Heart left ventricle (tissue), 16 donors: ENCODE results near the gene DNAJB9. TPM values are rescaled to one million over a fixed set of nuclear protein-coding genes. Genes with fewer than 3 reads are reported as not detected.

ENCODE experiments used
- ATAC-seq, 4 donors: fragments of 200-7000 bp; cut with Tn5 transposase; one replicate each; pipeline ENCODE4 v1.9.1; 2020 to 2022; ENCODE audit warnings: moderate library complexity in 4 of 4, mild to moderate bottlenecking in 3 of 4, moderate number of reproducible peaks in 1 of 4
- DNase-seq, 5 donors: peaks; one replicate each; pipeline ENCODE4 v3.0.0-alpha.2; 2020
- H3K27ac ChIP-seq, 12 donors: fragments of 200-600 bp; sonication (generic) in 4 of 12; one replicate each; pipeline versions ENCODE4 v1.5.0 to v1.8.0; 2016 to 2022; ENCODE audit warnings: mild to moderate bottlenecking in 2 of 12
- H3K27me3 ChIP-seq, 9 donors: fragments of 200-600 bp; sonication (generic) in 2 of 9; one replicate each; pipeline versions ENCODE4 v1.5.1 to v1.8.0; 2016 to 2022; ENCODE audit warnings: mild to moderate bottlenecking in 3 of 9
- H3K36me3 ChIP-seq, 9 donors: fragments of 200-600 bp; sonication (generic) in 2 of 9; one replicate each; pipeline versions ENCODE4 v1.5.0 to v1.8.0; 2018 to 2022; ENCODE audit warnings: mild to moderate bottlenecking in 2 of 9
- H3K4me1 ChIP-seq, 12 donors: fragments of 200-600 bp; sonication (generic) in 4 of 12; one replicate each; pipeline versions ENCODE4 v1.5.0 to v1.8.0; 2016 to 2022; ENCODE audit warnings: mild to moderate bottlenecking in 3 of 12
- H3K4me3 ChIP-seq, 12 donors: fragments of 200-600 bp; sonication (generic) in 4 of 12; one replicate each; pipeline versions ENCODE4 v1.5.0 to v1.8.0; 2017 to 2022; ENCODE audit warnings: mild to moderate bottlenecking in 9 of 12, moderate library complexity in 4 of 12
- H3K9me3 ChIP-seq, 12 donors: fragments of 200-600 bp; sonication (generic) in 4 of 12; one replicate each; pipeline versions ENCODE4 v1.5.0 to v1.8.0; 2016 to 2022; ENCODE audit warnings: mild to moderate bottlenecking in 1 of 12
- CTCF ChIP-seq, 12 donors: fragments of 200-600 bp; sonication (generic) in 4 of 12; IDR thresholded peaks; one replicate each; pipeline versions ENCODE4 v1.5.0 to v1.8.0; 2018 to 2022; ENCODE audit warnings: antibody characterized with exemption in 12 of 12, mild to moderate bottlenecking in 5 of 12
- POLR2A ChIP-seq, 2 donors: fragments of 450-650 bp; IDR thresholded peaks; one replicate each; pipeline ENCODE4 v1.6.1; 2017; ENCODE audit warnings: antibody characterized with exemption in 2 of 2, mild to moderate bottlenecking in 2 of 2, moderate library complexity in 2 of 2
- WGBS, 4 donors: extraction: QIAGEN DNeasy Blood & Tissue Kit in 2 of 4; methylation state at CpG; one replicate each; pipeline versions ENCODE4 v1.1.5 to v1.1.7; 2013 to 2018; 5-methylcytosine and 5-hydroxymethylcytosine counted together
- intact Hi-C, 10 donors: fragments of 100-400 bp; cut with DNase I; formaldehyde crosslinking; loops; one replicate each; pipeline versions ENCODE4 v1.11.1 to v1.14.2; 2022
- long read RNA-seq, 3 donors: library from polyadenylated mRNA; unstranded; transcript quantifications; one replicate each; pipeline ENCODE4 v2.0.0, GENCODE V29; 2020 to 2021
- polyA plus RNA-seq, 2 donors: library from polyadenylated mRNA; stranded (reverse); fragments of 200-250 nt; gene quantifications; one replicate each; pipeline ENCODE4 v1.2.3, GENCODE V29; 2013
- total RNA-seq, 9 donors: library from RNA; depleted of rRNA in 2 of 9; stranded (reverse); fragments of >200 nt in 2 of 9; fragmentation: NEBNext Ultra II Directional in 3 of 9; extraction: Animal tissue kit (Norgen Biotek cat#: 25700) in 3 of 9; gene quantifications; one replicate each; pipeline versions ENCODE4 v1.1.0 to v1.2.4, GENCODE V29; 2016 to 2023
- donor health status: ischemic (EF 13 %, LVEDD 7.1; RV severe dilation, severe dysfunction).
- donor health status: healthy with polysubstance abuse.
- donor health status: DM: no; HTN: yes; CAD: no.
- donor health status: DM: no; HTN: no; CAD: no.
- donor health status: ischemic (EF 25% LVEDD 6.9; RV normal size, moderate dysfunction).
- donor health status: ischemic (EF 25% LVEDD 5.7; RV mildly dilated, moderate dysfunction).
- donor health status: healthy.
- donor health status: DM: yes; HTN: yes; CAD: no.
- donor health status: ischemic (EF 35%, LVEDD 5.7; RV mildly dilated, moderate dysfunction).
- donor health status: nonischemic (EF 11% LVEDD 7.7; RV severe dilation, severe dysfunction).
- donor health status: DM: yes; HTN: yes; CAD: no.
- donor health status: PGD.
- donor health status: ischemic (EF 29% LVEDD 5.4; RV normal size, mild dysfunction).
- donor health status: nonischemic (EF 23%, LVEDD 6.1; RV moderate dilation, normal function).

Gene DNAJB9
- total RNA-seq = 10 to 100 TPM; 36.8 to 78.9 (median 51.5) TPM
- 100 to 1,000 TPM in 1 of 2 donors, 10 to 100 TPM in 1; 15.1 to 105 TPM for polyA plus RNA-seq
- long read RNA-seq, donor 1, transcript DNAJB9-201 (3 exons, 2,715 nt) = major isoform, 129 of 131 reads
- long read RNA-seq, donor 1, partial matches to known transcripts = 2 of 131 reads
- long read RNA-seq, donor 1, other reads (novel, unspliced or antisense) = 0 of 131 reads
- long read RNA-seq, donor 2, transcript DNAJB9-201 (3 exons, 2,715 nt) = major isoform, 496 of 517 reads
- long read RNA-seq, donor 2, partial matches to known transcripts = 14 of 517 reads
- long read RNA-seq, donor 2, other reads (novel, unspliced or antisense) = 7 of 517 reads
- long read RNA-seq, donor 3, transcript DNAJB9-201 (3 exons, 2,715 nt) = major isoform, 108 of 112 reads
- long read RNA-seq, donor 3, partial matches to known transcripts = 0 of 112 reads
- long read RNA-seq, donor 3, other reads (novel, unspliced or antisense) = 4 of 112 reads

GRCh38 chr7:108569381-108570145 lies at the start of gene DNAJB9, which contains the start of gene THAP5:
TSS of gene DNAJB9 (plus strand) at chr7:108569874. CDS start at chr7:108571727, 1,853 bp downstream.
TSS of gene THAP5 (minus strand) at chr7:108569706. CDS start at chr7:108569569, 137 bp downstream.
- peak within 1 kb of the TSS; percentile 68 to 94 (median 78) for H3K4me3 ChIP-seq
- intact Hi-C loops = loop anchor here in 8 of 10 donors (1.0 to 5.0 kb wide), 3 partner anchors 42 to 43 kb away; partner anchors contain the start of gene PNPLA8 (in 8 of the 8)
- H3K27ac ChIP-seq = peak within 1 kb of the TSS; percentile 92 to 99 (median 95)
- WGBS, 4 donors = 0 to 1% (median 0%) methylated on average over 45 to 65 of the region's 65 CpGs
- H3K9me3 ChIP-seq = no peaks in the 10 kb centered on the region
- ATAC-seq (peak; percentile 97 to 99 (median 98)), DNase-seq (peak; percentile 99 to 100 (median 99))
- no peaks in the 10 kb centered on the region for H3K27me3 ChIP-seq
- peak; percentile 91 to 95 for TF ChIP-seq POLR2A (IDR thresholded peaks at IDR 0.05)
- TF ChIP-seq CTCF (IDR thresholded peaks at IDR 0.05) = peak in 4 of 12 donors; percentile 12 to 39 (median 16)
- peaks cover 0 to 46% (median 34%) of the 10 kb centered on the region in 9 donors for H3K36me3 ChIP-seq
- peaks cover 4 to 58% (median 36%) of the 10 kb centered on the region in 12 donors for H3K4me1 ChIP-seq

- Histone ChIP-seq H3K4me3 (peak overlapping the region in 1 of 12 donors; percentile 82), H3K27ac (peak overlapping the region in 2 of 12 donors; percentile 10 to 99), H3K27me3 (no peaks in the 10 kb centered on the region), H3K36me3 (peaks cover 0 to 25% (median 6%) of the 10 kb centered on the region in 9 donors), H3K4me1 (peaks cover 0 to 55% (median 45%) of the 10 kb centered on the region in 12 donors), H3K9me3 (peaks cover 0 to 4% (median 0%) of the 10 kb centered on the region in 12 donors)
- 58 to 78% (median 64%) methylated on average over 2 of the region's 2 CpGs for WGBS, 4 donors
- ATAC-seq = no peak
- TF ChIP-seq CTCF (IDR thresholded peaks at IDR 0.05) = no peak
- TF ChIP-seq POLR2A (IDR thresholded peaks at IDR 0.05) = no peak
- intact Hi-C loops = no loop called here
- no peak for DNase-seq
Measured at GRCh38 chr7:108522780-108523179, 46.9 kb upstream of the DNAJB9 start.

GRCh38 chr7:108525327-108525984 lies 44.2 kb upstream of the DNAJB9 start:
- intact Hi-C loops = loop anchor here in 3 of 10 donors (5.0 kb wide), 2 partner anchors 42 to 633 kb away; partner anchors contain the start of genes DNAJB9 (in 2 of the 3), THAP5 (in 2 of the 3) and DLD (in 1 of the 3)
- Histone ChIP-seq H3K4me3 (peak overlapping the region; percentile 39 to 89 (median 72)), H3K27me3 (no peaks in the 10 kb centered on the region), H3K4me1 (peaks cover 0 to 39% (median 32%) of the 10 kb centered on the region in 12 donors), H3K9me3 (no peaks in the 10 kb centered on the region), H3K36me3 (peaks cover 0 to 7% (median 0%) of the 10 kb centered on the region in 9 donors), H3K27ac (peak overlapping the region; percentile 83 to 99 (median 96))
- DNase-seq (peak; percentile 87 to 93 (median 90)), ATAC-seq (peak; percentile 76 to 84 (median 80))
- WGBS, 4 donors = 0 to 2% (median 0%) methylated on average over 22 of the region's 22 CpGs
- no peak for TF ChIP-seq CTCF (IDR thresholded peaks at IDR 0.05)
- no peak for TF ChIP-seq POLR2A (IDR thresholded peaks at IDR 0.05)
